A549 (cell line): ENCODE data around the gene HMGN5.

Experiments
- CHD2 ChIP-seq: fragments of 150-350 bp; IDR thresholded peaks from 2 replicates; pipeline ENCODE4 v1.6.1; 2014; ENCODE audit warnings: low read length; ENCODE audit not compliant: partially characterized antibody
- KDM1A ChIP-seq: fragments of 200-600 bp; sonication (generic); IDR thresholded peaks from 2 replicates; pipeline ENCODE4 v1.6.1; 2016; ENCODE audit warnings: low read depth, mild to moderate bottlenecking
- NFE2L2 ChIP-seq: fragments of 150-350 bp; conservative IDR thresholded peaks from 2 replicates; pipeline ENCODE4 v1.6.1; 2014; ENCODE audit warnings: low read length
- SMC3 ChIP-seq: fragments of >200 bp; sonication (Bioruptor Twin); formaldehyde crosslinking; IDR thresholded peaks from 3 replicates; pipeline ENCODE4 v1.6.1; 2018; ENCODE audit warnings: inconsistent platforms
- ZFP36 ChIP-seq: fragments of 450-650 bp; IDR thresholded peaks from 2 replicates; pipeline ENCODE4 v1.6.1; 2014; ENCODE audit warnings: borderline replicate concordance; ENCODE audit not compliant: partially characterized antibody
- TF ChIP-seq, protein P1 (sequence below): fragments of 250-450 bp; sonication (Bioruptor Pico); IDR thresholded peaks from 2 replicates; pipeline ENCODE4 v1.5.0; 2021; ENCODE audit warnings: mild to moderate bottlenecking, moderate library complexity, borderline replicate concordance
- TF ChIP-seq, protein P2 (sequence below): fragments of 450-650 bp; IDR thresholded peaks from 2 replicates; pipeline ENCODE4 v1.6.1; 2014; ENCODE audit warnings: antibody characterized with exemption
- TF ChIP-seq, protein P3 (sequence below): fragments of >200 bp; sonication (Bioruptor Twin); formaldehyde crosslinking; IDR thresholded peaks from 3 replicates; pipeline ENCODE4 v1.5.1; 2016
- TF ChIP-seq, protein P4 (sequence below): fragments of 200-600 bp; sonication (generic); IDR thresholded peaks from 2 replicates; pipeline ENCODE4 v1.6.1; 2016; ENCODE audit warnings: antibody characterized with exemption, mild to moderate bottlenecking, moderate library complexity

DNA sequence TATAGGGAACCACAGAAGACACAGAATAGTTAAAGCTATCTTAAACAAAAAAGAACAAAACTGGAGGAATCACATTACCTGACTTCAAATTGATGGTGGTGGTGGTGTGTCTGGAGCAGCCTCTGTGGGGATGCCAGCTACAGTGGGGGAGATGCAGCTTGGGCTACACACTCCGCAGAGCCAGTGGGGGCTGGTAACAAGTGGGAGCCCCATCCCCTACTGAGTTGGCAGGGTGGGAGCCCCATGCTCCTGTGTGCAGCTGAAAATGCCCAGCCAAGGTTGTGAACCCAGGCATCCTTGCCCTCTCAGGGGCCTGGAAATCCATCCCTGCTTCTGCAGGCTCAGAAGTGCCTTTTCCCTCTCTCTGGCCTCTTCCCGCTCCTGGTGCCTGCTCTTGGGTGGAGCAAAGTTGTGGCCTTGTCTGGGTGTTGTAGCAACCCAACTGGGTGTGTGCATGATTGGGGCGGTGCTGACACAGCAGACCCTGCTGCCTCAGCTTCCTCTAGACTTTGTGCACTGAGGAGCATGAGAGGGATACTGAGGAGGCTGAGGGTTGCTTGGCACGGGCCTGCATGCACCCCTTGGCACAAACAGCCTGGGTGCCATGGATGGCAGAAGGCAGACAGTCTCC is 39.1 kb upstream of the HMGN5 start:
- no peak for TF ChIP-seq CHD2
- no peak for TF ChIP-seq ZFP36
- TF ChIP-seq, protein P1, sequence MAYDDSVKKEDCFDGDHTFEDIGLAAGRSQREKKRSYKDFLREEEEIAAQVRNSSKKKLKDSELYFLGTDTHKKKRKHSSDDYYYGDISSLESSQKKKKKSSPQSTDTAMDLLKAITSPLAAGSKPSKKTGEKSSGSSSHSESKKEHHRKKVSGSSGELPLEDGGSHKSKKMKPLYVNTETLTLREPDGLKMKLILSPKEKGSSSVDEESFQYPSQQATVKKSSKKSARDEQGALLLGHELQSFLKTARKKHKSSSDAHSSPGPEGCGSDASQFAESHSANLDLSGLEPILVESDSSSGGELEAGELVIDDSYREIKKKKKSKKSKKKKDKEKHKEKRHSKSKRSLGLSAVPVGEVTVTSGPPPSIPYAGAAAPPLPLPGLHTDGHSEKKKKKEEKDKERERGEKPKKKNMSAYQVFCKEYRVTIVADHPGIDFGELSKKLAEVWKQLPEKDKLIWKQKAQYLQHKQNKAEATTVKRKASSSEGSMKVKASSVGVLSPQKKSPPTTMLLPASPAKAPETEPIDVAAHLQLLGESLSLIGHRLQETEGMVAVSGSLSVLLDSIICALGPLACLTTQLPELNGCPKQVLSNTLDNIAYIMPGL, result no peak
- TF ChIP-seq, protein P2, sequence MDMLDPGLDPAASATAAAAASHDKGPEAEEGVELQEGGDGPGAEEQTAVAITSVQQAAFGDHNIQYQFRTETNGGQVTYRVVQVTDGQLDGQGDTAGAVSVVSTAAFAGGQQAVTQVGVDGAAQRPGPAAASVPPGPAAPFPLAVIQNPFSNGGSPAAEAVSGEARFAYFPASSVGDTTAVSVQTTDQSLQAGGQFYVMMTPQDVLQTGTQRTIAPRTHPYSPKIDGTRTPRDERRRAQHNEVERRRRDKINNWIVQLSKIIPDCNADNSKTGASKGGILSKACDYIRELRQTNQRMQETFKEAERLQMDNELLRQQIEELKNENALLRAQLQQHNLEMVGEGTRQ, result no peak
- TF ChIP-seq KDM1A, result no peak
- TF ChIP-seq, protein P3, sequence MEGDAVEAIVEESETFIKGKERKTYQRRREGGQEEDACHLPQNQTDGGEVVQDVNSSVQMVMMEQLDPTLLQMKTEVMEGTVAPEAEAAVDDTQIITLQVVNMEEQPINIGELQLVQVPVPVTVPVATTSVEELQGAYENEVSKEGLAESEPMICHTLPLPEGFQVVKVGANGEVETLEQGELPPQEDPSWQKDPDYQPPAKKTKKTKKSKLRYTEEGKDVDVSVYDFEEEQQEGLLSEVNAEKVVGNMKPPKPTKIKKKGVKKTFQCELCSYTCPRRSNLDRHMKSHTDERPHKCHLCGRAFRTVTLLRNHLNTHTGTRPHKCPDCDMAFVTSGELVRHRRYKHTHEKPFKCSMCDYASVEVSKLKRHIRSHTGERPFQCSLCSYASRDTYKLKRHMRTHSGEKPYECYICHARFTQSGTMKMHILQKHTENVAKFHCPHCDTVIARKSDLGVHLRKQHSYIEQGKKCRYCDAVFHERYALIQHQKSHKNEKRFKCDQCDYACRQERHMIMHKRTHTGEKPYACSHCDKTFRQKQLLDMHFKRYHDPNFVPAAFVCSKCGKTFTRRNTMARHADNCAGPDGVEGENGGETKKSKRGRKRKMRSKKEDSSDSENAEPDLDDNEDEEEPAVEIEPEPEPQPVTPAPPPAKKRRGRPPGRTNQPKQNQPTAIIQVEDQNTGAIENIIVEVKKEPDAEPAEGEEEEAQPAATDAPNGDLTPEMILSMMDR, result no peak
- TF ChIP-seq, protein P4, sequence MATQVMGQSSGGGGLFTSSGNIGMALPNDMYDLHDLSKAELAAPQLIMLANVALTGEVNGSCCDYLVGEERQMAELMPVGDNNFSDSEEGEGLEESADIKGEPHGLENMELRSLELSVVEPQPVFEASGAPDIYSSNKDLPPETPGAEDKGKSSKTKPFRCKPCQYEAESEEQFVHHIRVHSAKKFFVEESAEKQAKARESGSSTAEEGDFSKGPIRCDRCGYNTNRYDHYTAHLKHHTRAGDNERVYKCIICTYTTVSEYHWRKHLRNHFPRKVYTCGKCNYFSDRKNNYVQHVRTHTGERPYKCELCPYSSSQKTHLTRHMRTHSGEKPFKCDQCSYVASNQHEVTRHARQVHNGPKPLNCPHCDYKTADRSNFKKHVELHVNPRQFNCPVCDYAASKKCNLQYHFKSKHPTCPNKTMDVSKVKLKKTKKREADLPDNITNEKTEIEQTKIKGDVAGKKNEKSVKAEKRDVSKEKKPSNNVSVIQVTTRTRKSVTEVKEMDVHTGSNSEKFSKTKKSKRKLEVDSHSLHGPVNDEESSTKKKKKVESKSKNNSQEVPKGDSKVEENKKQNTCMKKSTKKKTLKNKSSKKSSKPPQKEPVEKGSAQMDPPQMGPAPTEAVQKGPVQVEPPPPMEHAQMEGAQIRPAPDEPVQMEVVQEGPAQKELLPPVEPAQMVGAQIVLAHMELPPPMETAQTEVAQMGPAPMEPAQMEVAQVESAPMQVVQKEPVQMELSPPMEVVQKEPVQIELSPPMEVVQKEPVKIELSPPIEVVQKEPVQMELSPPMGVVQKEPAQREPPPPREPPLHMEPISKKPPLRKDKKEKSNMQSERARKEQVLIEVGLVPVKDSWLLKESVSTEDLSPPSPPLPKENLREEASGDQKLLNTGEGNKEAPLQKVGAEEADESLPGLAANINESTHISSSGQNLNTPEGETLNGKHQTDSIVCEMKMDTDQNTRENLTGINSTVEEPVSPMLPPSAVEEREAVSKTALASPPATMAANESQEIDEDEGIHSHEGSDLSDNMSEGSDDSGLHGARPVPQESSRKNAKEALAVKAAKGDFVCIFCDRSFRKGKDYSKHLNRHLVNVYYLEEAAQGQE, result no peak
- no peak for TF ChIP-seq SMC3
- TF ChIP-seq NFE2L2, result no peak
